Stimulated activated CD8-positive, alpha-beta memory T cell treated with anti-CD3 and anti-CD28 coated beads, Interleukin-7, amount 100 ng/mL, for 48 hours (primary cell): ENCODE results near the gene CBLC.

Experiments used
- DNase-seq, 2 donors: peaks; one replicate each; pipeline ENCODE4 v3.0.0-alpha.2; 2020; ENCODE audit warnings: low read depth in 1 of 2; ENCODE audit errors: extremely low read depth in 1 of 2

Gene CBLC

GRCh38 chr19:44777715-44778347, at the start of gene CBLC:
CBLC (plus strand) TSS chr19:44777890; CDS start chr19:44777932, 42 bp downstream.
- DNase-seq, result no peak

GRCh38 chr19:44728178-44728577, 49.5 kb upstream of the CBLC start:
- no peak for DNase-seq

- DNase-seq, result no peak
Observed at GRCh38 chr19:44729516-44730033, 48.1 kb upstream of the CBLC start.

- no peak for DNase-seq
Observed at GRCh38 chr19:44731081-44731480, 46.6 kb upstream of the CBLC start.

GRCh38 chr19:44731622-44732021, 46.1 kb upstream of the CBLC start:
- DNase-seq, result no peak

- DNase-seq, result no peak
Observed at GRCh38 chr19:44732235-44733014, 45.3 kb upstream of the CBLC start.

GRCh38 chr19:44734357-44734756, 43.3 kb upstream of the CBLC start:
- DNase-seq, result no peak

GRCh38 chr19:44735011-44735410, 42.7 kb upstream of the CBLC start:
- no peak for DNase-seq

GRCh38 chr19:44737238-44738071, 40.2 kb upstream of the CBLC start:
- DNase-seq, result no peak

- no peak for DNase-seq
Observed at GRCh38 chr19:44738136-44738535, 39.6 kb upstream of the CBLC start.

GRCh38 chr19:44738603-44739558, 38.8 kb upstream of the CBLC start:
- DNase-seq, result no peak

- no peak for DNase-seq
Observed at GRCh38 chr19:44740351-44740824, 37.3 kb upstream of the CBLC start.

- DNase-seq, result no peak
Observed at GRCh38 chr19:44741258-44741731, 36.4 kb upstream of the CBLC start.

- DNase-seq, result no peak
Observed at GRCh38 chr19:44741841-44742329, 35.8 kb upstream of the CBLC start.

GRCh38 chr19:44742330-44743061, 35.2 kb upstream of the CBLC start:
- no peak for DNase-seq

- DNase-seq, result no peak
Observed at GRCh38 chr19:44744871-44745332, 32.8 kb upstream of the CBLC start.

GRCh38 chr19:44745341-44745831, 32.3 kb upstream of the CBLC start:
- no peak for DNase-seq

- no peak for DNase-seq
Observed at GRCh38 chr19:44745887-44746600, 31.6 kb upstream of the CBLC start.
